ENCODE data around the gene CHSY1.

The CHSY1 gene

DNA sequence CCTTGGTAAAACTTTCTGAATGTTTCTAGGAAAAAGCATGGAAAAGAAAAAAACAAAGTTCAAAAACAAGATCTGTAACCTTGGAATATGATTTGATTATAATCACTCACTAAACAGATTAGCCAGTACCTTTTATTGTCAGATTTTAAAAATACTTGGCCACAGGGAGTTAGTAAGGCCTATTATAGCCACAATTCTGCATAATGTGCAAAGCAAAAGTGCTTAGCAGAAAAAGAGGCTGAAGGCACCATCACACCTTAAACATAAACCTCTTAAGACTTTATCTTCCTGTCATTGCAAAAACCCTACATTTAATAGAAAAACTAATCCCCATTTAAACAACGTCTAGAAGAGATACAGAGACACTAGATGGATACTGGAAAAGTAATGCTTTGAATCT, 41.8 kb downstream of the CHSY1 start:
- DNase-seq (ENCODE audit: low read depth, low spot score), result no peak

GRCh38 chr15:101209285-101209845, 42.5 kb downstream of the CHSY1 start:
- no peak for DNase-seq (ENCODE audit: low read depth, low spot score)

DNA sequence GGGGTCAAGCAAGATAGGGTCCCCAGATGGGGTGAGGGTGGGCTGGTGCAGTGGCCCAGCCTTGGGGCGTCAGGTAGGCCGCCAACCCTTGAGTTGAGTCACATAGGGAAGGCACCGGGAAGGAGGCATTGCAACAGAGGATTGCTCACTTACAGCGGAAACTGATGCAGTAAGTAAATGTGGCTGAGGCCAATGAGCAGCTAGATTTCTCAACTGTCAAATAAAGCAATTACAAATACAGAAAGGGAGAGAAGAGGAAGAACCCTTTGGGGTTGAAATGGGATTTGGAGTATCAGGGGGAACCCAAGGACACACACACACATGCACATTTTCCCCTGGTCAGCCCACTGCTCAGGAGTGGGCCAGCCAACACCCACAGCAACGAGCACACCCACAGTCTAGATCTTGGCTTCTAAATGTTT, 44.0 kb downstream of the CHSY1 start:
- DNase-seq (ENCODE audit: low read depth, low spot score), result no peak

GRCh38 chr15:101206176-101206591, 45.7 kb downstream of the CHSY1 start:
- peak; percentile 55 for DNase-seq (ENCODE audit: low read depth, low spot score)

- DNase-seq (ENCODE audit: low read depth, low spot score), result no peak
Measured at GRCh38 chr15:101204739-101205535, 46.9 kb downstream of the CHSY1 start.

DNA sequence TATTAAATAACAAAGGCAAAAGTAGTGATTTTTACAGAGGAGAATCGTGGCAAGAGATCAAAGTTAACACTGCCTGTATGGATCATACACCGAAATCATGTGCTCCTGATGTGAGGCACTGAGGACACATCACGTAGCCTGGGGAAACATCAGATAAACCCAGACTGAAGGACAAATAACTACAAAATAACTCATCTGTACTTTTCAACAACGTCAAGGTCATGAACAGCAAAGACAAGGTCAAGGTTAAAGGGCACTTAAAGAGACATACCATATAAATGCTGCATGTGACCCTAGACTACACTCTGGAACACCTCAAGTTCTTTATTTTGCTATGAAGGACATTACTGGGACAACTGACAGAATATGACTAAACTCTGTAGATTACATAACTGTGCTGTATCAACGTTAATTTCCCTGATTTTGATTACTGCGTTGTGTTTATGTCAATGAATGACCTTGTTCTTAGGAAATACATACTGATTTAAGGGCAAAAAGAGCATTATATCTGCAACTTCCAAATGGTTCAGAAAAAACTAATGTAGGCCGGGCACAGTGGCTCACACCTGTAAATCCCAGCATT, 48.1 kb downstream of the CHSY1 start:
- DNase-seq (ENCODE audit: low read depth, low spot score), result no peak

DNA sequence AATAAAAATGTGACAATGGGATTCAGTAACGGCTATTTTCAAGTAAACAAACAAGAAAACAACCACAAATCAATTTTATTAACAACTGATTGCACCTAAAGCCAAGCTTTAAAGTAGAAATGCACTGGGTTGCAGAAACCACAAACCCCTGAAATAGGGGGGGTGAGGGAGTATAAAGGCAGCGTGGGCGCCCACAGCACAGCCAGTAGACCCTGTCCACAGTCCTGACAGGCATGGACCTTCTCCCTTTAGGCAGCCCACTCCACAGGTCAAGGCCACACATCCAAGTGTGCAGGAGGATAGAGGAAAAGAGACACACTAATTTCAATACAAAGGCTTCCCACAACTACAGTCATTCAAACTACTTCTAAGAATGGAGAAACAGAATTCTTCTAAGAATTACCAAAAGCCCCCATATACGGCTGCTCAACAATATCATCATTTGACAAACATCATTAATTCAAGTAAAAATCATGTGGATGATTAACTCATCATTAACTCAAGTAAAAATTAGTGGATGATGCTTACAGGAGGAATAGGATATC, 48.7 kb downstream of the CHSY1 start:
- DNase-seq (ENCODE audit: low read depth, low spot score), result no peak

DNA sequence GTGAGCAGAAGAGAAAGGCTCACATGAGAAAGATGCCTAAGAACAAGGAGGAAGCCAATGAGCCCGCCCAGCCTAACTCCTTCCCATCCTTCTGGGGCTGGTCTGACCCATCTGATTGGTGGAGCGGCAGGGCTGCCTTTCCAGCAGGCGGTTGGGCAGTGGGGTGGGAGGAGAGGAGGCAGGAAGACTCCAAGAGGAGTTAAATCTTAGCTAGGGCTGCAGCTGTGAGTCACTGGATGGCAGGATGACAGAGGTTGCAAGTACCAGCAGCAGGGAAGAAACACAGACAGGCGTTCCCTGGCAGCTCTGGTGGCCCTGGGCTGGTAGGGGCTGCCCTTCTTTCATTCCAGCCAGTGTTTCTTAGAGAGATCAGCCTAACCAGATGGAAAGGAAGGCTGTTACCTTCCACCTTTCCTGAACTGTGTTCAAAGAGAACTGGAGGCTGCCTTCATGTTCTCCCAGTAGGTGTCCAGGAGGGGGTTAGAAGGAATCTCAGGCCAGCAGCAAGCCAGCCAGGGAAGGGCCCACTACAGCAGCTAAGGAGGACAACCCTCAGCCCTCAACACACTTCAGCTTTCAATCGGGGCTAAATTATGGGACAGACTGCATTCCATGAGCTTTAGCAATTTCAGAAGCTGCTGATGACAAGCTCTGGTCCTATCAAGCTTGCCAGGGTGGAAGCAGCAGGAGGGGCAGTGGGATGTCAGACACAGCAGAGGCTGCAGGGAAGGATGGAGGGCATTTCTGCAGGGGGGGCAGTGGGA, 50.3 kb downstream of the CHSY1 start:
- peak; percentile 85 for DNase-seq (ENCODE audit: low read depth, low spot score)

GRCh38 chr15:101200181-101200580, 51.7 kb downstream of the CHSY1 start:
- no peak for DNase-seq (ENCODE audit: low read depth, low spot score)

- no peak for DNase-seq (ENCODE audit: low read depth, low spot score)
Measured at GRCh38 chr15:101198800-101199199, 53.0 kb downstream of the CHSY1 start.

- DNase-seq (ENCODE audit: low read depth, low spot score), result no peak
Measured at GRCh38 chr15:101198031-101198575, 53.7 kb downstream of the CHSY1 start.

GRCh38 chr15:101194546-101195125, 57.2 kb downstream of the CHSY1 start:
- DNase-seq (ENCODE audit: low read depth, low spot score), result no peak

DNA sequence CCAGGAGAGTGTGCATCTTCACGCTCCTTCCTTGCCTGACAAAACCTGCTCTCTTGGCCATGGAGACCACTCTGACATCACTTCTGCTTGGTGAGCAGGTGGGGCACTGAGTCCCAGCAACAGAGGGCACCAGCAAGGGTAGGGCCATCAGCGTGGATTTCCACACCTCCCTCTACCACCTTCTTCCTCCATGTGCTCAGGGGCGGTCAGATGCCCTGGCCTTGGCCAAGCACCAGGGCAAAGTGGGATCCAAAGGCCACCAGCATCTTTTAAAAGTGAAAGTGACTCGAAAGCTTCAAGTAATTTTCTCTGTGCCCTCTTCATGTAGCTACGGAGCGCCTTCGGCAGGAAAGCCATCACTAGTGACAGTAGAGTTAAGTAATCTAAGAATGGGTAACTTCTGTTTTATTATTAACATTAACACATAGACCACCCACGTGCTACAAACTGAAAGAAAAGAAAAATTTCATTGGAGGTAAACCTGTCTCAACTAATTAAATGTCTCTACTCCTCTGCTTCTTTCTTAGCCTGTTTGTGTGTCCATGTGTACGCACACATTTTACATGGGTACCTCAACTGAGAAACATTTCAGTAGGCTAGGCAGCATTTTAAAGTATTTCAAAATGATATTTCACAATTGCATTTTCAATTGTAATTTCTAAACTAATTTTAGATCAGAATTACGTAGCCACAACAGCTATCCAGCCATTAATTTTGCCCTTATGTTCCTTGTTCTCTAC, 57.9 kb downstream of the CHSY1 start:
- no peak for DNase-seq (ENCODE audit: low read depth, low spot score)

GRCh38 chr15:101193120-101193644, 58.7 kb downstream of the CHSY1 start:
- DNase-seq (ENCODE audit: low read depth, low spot score), result no peak

GRCh38 chr15:101192081-101192480, 59.8 kb downstream of the CHSY1 start:
- DNase-seq (ENCODE audit: low read depth, low spot score), result no peak

GRCh38 chr15:101191242-101191641, 60.6 kb downstream of the CHSY1 start:
- no peak for DNase-seq (ENCODE audit: low read depth, low spot score)

DNA sequence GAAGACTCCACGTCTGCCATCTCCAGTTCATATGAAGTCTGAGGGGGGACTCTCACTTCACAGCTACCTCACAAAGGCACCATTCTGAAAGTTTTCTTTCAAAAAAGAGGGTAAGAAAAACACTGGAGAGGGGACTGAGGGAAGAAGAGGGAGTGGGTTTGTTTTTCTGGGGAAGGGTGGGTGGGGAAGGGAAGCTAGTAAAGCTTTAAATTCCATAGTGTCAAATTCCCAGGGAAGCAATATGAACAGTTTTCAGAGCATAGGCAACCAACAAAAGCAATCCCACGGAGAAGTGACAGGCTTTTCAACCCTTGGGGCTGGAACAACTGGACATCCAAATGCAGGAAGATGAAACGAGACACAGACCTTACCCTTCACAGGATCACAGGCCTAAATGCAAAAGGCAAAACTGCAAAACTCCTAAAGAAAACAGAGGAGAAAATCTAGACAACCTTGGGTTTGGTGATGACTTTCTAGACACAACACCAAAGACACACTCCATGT, 61.7 kb downstream of the CHSY1 start:
- no peak for DNase-seq (ENCODE audit: low read depth, low spot score)

DNA sequence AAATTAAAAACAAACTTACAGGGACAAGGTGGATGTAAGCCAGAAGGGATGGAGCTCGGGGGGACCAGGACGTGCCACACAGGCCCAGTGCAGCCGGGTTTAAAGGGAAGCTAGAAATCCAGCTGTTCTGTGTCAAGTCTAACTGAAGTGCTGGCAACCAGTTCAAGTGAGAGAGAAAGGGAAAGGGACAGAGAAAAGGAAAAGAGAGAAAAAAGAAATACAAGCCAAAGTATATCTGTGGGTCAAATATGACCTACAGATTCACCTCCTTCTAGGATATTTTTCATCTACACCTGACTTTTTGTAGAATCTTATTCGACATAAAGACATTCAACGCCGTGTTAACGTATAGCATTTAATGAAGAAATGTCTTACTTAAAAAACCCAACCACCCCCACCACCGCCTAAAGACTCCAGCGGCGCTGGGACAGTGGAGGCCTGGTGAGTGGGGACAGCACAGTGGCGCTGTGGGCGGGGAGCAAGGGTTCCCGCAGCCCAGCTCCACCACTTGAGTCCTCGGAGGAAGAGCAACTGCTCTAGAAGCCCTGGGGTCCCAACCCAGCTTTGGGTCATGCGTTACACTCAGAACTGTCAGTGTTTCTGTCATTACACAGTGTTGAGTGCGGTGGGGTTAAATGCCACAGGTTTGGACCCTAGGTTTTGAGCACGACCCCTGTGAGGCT, 62.3 kb downstream of the CHSY1 start:
- no peak for DNase-seq (ENCODE audit: low read depth, low spot score)

- DNase-seq (ENCODE audit: low read depth, low spot score), result no peak
Measured at GRCh38 chr15:101188637-101189408, 63.0 kb downstream of the CHSY1 start.
